Measurements from ENCODE around the gene AGBL4.
"Not testable (repeated sequence)": the region's sequence is repeated elsewhere in the genome, so short reads cannot be mapped to it uniquely, and the experiment has no call there.

AGBL4 gene

GRCh38 chr1:50023292-50024159 lies at the start of gene AGBL4:
Gene AGBL4 (minus strand): TSS chr1:50023954.
- no peak for DNase-seq

- DNase-seq, result no peak
These were observed 43.1 kb upstream of the AGBL4 start for GRCh38 chr1:50066806-50067205.

- DNase-seq, result no peak
These were observed 36.5 kb upstream of the AGBL4 start for GRCh38 chr1:50060279-50060678.

- no peak for DNase-seq
These were observed 25.0 kb upstream of the AGBL4 start for GRCh38 chr1:50048791-50049190.

- DNase-seq, result no peak
These were observed 24.4 kb upstream of the AGBL4 start for GRCh38 chr1:50047916-50048694.

- DNase-seq, result no peak
These were observed 14.6 kb upstream of the AGBL4 start for GRCh38 chr1:50038237-50038809.

GRCh38 chr1:50027794-50028193 lies 4.0 kb upstream of the AGBL4 start:
- no peak for DNase-seq

GRCh38 chr1:49995734-49996133 lies 28.0 kb downstream of the AGBL4 start:
- no peak for DNase-seq

- no peak for DNase-seq
These were observed 52.7 kb downstream of the AGBL4 start for GRCh38 chr1:49971088-49971487.

GRCh38 chr1:49951385-49951784 lies 72.4 kb downstream of the AGBL4 start:
- DNase-seq, result no peak

GRCh38 chr1:49915301-49915700 lies 108.5 kb downstream of the AGBL4 start:
- not testable (repeated sequence) for DNase-seq

- DNase-seq, result no peak
These were observed 117.4 kb downstream of the AGBL4 start for GRCh38 chr1:49906365-49906764.

- no peak for DNase-seq
These were observed 159.2 kb downstream of the AGBL4 start for GRCh38 chr1:49864581-49864980.

- DNase-seq, result no peak
These were observed 169.0 kb downstream of the AGBL4 start for GRCh38 chr1:49854741-49855140.

- DNase-seq, result no peak
These were observed 181.2 kb downstream of the AGBL4 start for GRCh38 chr1:49842596-49842995.

- no peak for DNase-seq
These were observed 182.0 kb downstream of the AGBL4 start for GRCh38 chr1:49841767-49842166.

GRCh38 chr1:49824261-49824660 lies 199.5 kb downstream of the AGBL4 start:
- no peak for DNase-seq

GRCh38 chr1:49817681-49818080 lies 206.1 kb downstream of the AGBL4 start:
- no peak for DNase-seq

GRCh38 chr1:49787013-49787412 lies 236.7 kb downstream of the AGBL4 start:
- DNase-seq, result not testable (repeated sequence)

GRCh38 chr1:49765034-49765433 lies 258.7 kb downstream of the AGBL4 start:
- DNase-seq, result no peak

- DNase-seq, result not testable (repeated sequence)
These were observed 285.6 kb downstream of the AGBL4 start for GRCh38 chr1:49738118-49738517.

GRCh38 chr1:49728377-49728776 lies 295.4 kb downstream of the AGBL4 start:
- DNase-seq, result no peak

GRCh38 chr1:49723662-49724061 lies 300.1 kb downstream of the AGBL4 start:
- DNase-seq, result no peak

Measured in cortex of kidney (tissue), 1 donor.